Kidney tubule cell (primary cell): ENCODE data around the gene ABCA12.

Experiments
- DNase-seq: peaks from one replicate; pipeline ENCODE4 v3.0.0-alpha.2; 2018; ENCODE audit warnings: low spot score

Gene ABCA12

GRCh38 chr2:215136669-215137328 lies 1.6 kb downstream of the ABCA12 start:
- DNase-seq = peak; percentile 66

DNA sequence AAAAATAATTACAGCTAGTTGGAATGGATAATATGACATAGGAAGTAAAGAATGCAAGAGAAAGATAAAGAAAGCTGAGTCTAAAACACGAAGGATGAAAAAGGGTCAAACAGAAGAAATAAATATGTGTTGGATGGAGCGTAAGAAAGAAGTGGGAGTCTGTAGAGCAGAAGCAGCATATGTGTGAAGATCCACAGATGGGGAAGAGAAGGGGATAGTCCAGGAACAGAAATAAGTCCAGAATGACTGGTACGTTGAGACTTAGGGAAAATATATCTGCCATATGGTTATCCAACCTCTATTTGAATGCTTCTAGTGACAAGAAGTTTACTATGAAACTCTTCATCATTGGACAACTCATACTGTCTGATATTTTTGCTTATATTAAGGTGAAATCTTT lies 18.0 kb downstream of the ABCA12 start:
- DNase-seq = no peak

DNA sequence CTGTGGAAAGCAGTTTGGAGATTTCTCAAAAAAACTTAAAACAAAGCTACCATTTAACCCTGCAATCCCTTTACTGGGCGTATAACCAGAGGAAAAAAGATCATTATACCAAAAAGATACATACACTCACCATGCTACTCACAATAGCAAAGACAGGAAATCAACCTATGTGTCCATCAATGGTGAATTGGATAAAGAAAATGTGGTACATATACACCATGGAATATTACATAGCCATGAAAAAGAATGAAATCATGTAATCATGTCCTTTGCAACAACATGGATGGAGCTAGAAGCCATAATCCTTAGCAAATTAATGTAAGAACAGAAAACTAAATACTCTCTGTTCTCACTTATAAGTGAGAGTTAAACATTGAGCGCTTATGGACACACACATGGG lies 18.6 kb downstream of the ABCA12 start:
- DNase-seq = no peak

DNA sequence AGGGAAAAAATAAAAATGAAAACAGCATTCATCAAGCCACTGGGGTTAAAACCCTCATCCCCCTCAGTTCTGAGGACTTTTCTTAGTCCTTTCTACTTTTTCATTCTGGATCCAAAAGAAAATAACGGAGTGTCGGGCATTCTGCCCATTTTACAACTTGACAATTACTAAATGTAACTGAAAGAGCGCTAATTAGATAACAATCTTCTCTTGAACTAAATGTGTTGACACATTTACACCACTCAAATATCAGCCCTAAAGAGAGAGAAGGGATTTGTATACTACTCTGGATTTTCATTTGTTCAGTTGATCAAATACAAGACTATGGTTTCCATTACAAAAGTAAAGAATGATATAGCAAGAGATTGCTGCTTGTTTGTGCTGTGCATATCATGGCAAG lies 27.5 kb downstream of the ABCA12 start:
- no peak for DNase-seq

GRCh38 chr2:215107216-215108056 lies 31.0 kb downstream of the ABCA12 start:
- DNase-seq = no peak

DNA sequence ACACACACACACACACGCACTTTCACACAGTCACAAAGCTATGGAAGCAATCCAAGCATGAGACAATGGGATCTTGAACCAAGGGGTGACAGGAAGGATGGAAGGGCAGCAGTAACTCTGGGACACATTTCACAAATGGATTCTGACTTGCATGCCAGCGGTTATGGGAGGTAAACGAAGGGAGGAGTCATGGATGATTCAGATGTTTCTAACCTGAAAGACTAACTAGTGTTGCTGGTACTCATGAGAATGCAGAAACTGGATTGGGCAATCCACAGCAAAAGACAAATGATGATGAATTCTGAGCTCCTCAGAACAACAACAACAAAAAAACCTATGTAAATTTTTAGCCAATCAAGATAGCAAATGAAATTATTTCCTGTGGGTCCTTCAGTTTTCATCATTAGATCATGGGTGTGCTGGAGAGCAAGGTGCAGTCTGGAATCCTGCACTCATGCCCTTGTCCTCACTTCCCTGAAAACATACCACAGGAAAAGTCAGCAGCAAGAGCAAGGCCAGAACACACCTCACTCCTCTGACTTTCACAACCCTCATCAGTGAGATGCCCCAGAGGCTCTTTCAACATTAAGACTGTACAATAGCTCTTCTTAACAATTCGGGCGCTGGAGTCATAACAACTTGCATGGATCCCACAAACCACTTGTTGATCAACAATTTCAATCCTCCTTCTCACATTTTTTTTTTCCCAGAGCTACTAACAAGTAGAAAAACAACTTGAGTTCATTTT lies 32.6 kb downstream of the ABCA12 start:
- DNase-seq = peak; percentile 47

GRCh38 chr2:215104226-215104625 lies 34.2 kb downstream of the ABCA12 start:
- DNase-seq = no peak

DNA sequence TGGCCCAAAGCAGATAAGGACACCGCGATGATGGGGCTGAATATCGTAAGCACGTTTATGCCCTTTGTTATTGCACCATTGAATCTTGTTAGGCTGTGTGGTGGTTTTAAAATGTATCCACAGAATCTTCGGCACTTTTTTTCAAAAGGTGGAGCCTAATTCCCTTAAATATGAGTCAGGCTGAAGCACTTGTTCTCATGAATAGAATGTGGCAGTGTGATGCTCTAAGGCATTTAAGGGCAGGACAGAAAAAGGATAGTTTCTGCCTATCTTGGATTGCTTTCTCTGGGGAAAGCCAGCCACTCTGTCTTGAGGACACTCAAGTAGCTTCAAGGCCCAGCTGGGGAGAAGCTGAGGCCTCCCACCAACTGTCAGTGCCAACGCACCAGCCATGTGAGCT lies 39.6 kb downstream of the ABCA12 start:
- no peak for DNase-seq

GRCh38 chr2:215084080-215084479 lies 54.3 kb downstream of the ABCA12 start:
- DNase-seq = no peak

- peak; percentile 4 for DNase-seq
These were observed 55.3 kb downstream of the ABCA12 start for GRCh38 chr2:215083146-215083545.

DNA sequence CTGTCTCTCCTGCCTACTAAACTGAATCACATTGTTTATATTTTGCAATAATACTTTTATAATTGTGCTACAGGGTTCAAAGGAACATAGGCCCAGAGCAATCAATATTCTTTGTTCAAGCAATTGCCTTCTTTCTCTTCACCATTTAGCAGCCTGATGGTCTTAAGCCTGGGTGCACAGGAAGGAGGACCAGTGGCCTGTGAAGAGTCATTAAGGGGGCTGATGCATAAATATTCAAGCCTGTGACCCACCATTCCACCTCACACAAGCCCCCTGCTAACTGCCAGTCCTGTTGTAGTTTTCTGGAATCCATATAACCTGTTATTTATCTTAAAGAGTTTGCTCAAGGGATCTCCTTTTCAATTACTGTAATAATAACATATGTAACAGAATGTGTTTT lies 56.0 kb downstream of the ABCA12 start:
- no peak for DNase-seq

DNA sequence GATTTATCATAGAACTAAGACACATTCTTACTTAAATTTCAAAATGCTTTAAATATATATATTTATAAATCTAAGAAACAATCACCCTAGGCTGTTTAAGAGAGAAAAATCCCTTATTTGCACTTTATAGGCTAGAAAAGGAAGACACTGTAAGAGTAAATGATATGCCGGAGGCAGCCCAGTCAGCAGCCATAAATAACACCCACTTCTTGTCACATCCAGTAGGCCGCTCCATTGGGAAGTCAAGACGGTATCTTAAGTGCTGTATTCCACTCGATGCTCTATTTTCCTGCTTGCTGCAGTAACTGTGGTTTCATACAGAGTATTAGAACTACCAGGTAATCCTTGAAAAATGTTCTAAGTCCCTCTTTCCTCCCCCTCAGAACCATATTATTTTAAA lies 57.9 kb downstream of the ABCA12 start:
- no peak for DNase-seq

DNA sequence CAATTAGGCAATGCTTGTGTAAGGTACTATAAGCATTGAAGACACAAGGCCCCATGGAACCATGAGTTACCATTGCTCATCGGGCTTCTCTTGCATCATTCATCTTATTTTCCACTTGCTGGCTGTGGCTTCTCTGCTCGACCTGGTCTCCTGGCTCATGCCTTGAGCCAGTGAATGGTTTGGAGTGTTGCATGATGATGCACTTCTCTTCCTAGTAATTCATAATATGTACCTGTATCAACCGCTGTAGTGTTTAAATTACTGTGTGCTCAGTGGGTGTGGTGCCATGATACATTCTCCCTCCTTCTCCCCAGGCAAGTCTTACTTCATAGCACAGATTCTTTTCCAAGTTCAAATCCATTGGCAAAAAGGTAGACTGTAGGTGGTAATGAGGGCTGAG lies 66.8 kb downstream of the ABCA12 start:
- DNase-seq = peak; percentile 19

DNA sequence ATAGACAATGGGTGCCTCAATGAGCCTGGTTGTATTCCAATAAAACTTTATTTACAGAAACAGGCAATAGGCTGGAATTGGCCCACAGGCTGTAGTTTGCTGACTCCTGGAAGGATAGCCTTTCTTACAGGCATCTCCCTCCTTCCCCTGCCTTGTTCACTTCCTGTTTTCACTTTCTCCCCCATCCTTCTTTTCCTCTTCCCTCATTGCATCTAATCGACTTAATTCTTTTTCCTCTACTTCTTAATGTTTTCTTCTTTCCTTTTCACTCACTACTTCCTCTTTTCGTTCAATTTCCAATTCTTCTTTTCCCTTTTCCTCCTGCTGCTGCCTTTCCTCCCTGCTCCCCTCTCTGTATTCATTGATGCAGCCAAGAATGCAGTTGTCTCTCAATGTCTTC lies 70.0 kb downstream of the ABCA12 start:
- DNase-seq = no peak

- DNase-seq = no peak
These were observed 72.3 kb downstream of the ABCA12 start for GRCh38 chr2:215066124-215066523.

DNA sequence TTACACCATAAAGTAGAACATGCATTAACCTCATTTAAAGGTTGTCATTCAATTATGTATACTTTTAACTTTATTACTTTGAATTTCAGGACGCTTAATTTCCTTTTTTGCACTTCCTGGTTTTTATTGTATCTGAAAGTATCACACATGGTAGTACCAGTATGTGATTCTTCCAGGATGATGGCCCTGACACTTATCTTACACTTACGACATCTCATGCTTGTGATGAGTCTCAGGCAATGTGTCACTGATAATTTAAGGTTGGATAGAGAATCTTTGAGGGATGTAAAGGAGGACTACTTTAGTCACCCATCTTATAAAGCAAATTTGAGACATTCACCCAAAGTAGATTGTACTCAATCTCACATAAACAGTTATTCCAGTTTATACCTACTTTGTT lies 74.9 kb downstream of the ABCA12 start:
- DNase-seq = no peak

GRCh38 chr2:215060861-215061536 lies 77.4 kb downstream of the ABCA12 start:
- no peak for DNase-seq

GRCh38 chr2:215059724-215060123 lies 78.7 kb downstream of the ABCA12 start:
- no peak for DNase-seq

DNA sequence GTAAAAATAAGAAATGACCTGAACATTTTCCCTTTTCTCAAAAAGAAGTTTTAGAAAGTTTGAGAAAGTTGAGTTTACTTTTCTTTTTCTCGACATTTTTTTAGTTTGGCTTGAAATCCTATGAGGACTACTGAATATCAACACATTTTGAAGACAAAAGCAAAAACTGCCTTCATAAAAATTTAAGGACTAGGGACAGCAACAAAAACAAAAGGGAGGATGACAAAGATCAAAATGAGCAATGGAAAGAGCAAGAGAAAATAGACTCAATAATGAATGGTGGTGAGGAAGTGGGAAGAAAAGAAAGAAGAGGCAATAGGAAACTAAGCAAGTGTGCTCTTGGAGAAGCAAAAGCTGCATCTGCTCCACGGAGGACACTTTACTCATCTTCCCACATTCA lies 82.5 kb downstream of the ABCA12 start:
- DNase-seq = no peak

- no peak for DNase-seq
These were observed 85.6 kb downstream of the ABCA12 start for GRCh38 chr2:215052810-215053209.

GRCh38 chr2:215052404-215052803 lies 86.0 kb downstream of the ABCA12 start:
- no peak for DNase-seq

- DNase-seq = no peak
These were observed 89.1 kb downstream of the ABCA12 start for GRCh38 chr2:215049341-215049740.
